Measurements from ENCODE around the gene MARVELD1. TPM values are rescaled to one million over a fixed set of nuclear protein-coding genes. Genes with fewer than 3 reads are reported as not detected.
"Not testable (repeated sequence)": the region's sequence is repeated elsewhere in the genome, so short reads cannot be mapped to it uniquely, and the experiment has no call there.

The MARVELD1 gene
- total RNA-seq, 4 donors from 2014 or later, result 5.6 to 24.6 (median 13.6) TPM

- DNase-seq, result peak; percentile 99
- no peaks in the 10 kb centered on the region for H3K27me3 ChIP-seq
- H3K36me3 ChIP-seq, result no peaks in the 10 kb centered on the region
- H3K27ac ChIP-seq, result peak within 1 kb of the TSS; percentile 90 to 93 (median 92)
- H3K9me3 ChIP-seq, result no peaks in the 10 kb centered on the region
- peak; percentile 99 for TF ChIP-seq POLR2A (IDR thresholded peaks at IDR 0.05)
- peak; percentile 94 for TF ChIP-seq EP300 (IDR thresholded peaks at IDR 0.05; ENCODE audit: low read depth)
- TF ChIP-seq CTCF (IDR thresholded peaks at IDR 0.05), result no peak
- peak; percentile 98 to 99 (median 99) for TF ChIP-seq POLR2AphosphoS5 (IDR thresholded peaks at IDR 0.05)
- H3K4me3 ChIP-seq, result peak within 1 kb of the TSS; percentile 51 to 65 (median 60)
- H3K4me1 ChIP-seq, result peaks cover 17 to 61% (median 50%) of the 10 kb centered on the region in 4 donors
- in situ Hi-C loops (cut with MboI; ENCODE audit: low pct_ligation_motif_present in 1 of 4, low pct_unique_long_range_greater_than_20kb in 1 of 4, low sequenced_read_pairs in 3 of 4), result loop anchor here in 1 of 4 donors (10.0 kb wide), 1 partner anchor 48 kb away; the partner anchor contains the start of gene ZFYVE27
- WGBS, 2 donors (ENCODE audit: low coverage in 1 of 2), result 2% methylated on average over 44 of the region's 78 CpGs; no CpG with 5 or more reads in 1 of the 2 donors
- intact Hi-C loops (cut with DNase I; ENCODE audit: low total_unique reads), result no loop called here
Measured at GRCh38 chr10:97686962-97687784, 26.4 kb upstream of the MARVELD1 start, which contains the start of gene AVPI1. TSS of gene AVPI1 (minus strand) at chr10:97687241. CDS start at chr10:97679905, 7,336 bp downstream.

- no peak for DNase-seq
- in situ Hi-C loops (cut with MboI; ENCODE audit: low pct_ligation_motif_present in 1 of 4, low pct_unique_long_range_greater_than_20kb in 1 of 4, low sequenced_read_pairs in 3 of 4), result loop anchor here in 1 of 4 donors (10.0 kb wide), 1 partner anchor 47 kb away; the partner anchor contains the start of gene ZFYVE27
Measured at GRCh38 chr10:97687785-97688781, 25.4 kb upstream of the MARVELD1 start.

GRCh38 chr10:97689559-97690020 lies 23.9 kb upstream of the MARVELD1 start:
- 80% methylated on average over 5 of the region's 5 CpGs; no CpG with 5 or more reads in 1 of the 2 donors for WGBS, 2 donors (ENCODE audit: low coverage in 1 of 2)
- peak overlapping the region; percentile 5 to 92 (median 90) for H3K27ac ChIP-seq
- peaks cover 6 to 37% (median 26%) of the 10 kb centered on the region in 4 donors for H3K4me1 ChIP-seq
- DNase-seq, result no peak
- in situ Hi-C loops (cut with MboI; ENCODE audit: low pct_ligation_motif_present in 1 of 4, low pct_unique_long_range_greater_than_20kb in 1 of 4, low sequenced_read_pairs in 3 of 4), result loop anchor here in 1 of 4 donors (10.0 kb wide), 1 partner anchor 45 kb away; the partner anchor contains the start of gene ZFYVE27
- TF ChIP-seq CTCF (IDR thresholded peaks at IDR 0.05) (no peak), POLR2AphosphoS5 (IDR thresholded peaks at IDR 0.05) (no peak), POLR2A (IDR thresholded peaks at IDR 0.05) (no peak), EP300 (IDR thresholded peaks at IDR 0.05; ENCODE audit: low read depth) (no peak)
- H3K4me3 ChIP-seq, result no peak overlapping the region
- intact Hi-C loops (cut with DNase I; ENCODE audit: low total_unique reads), result no loop called here
- H3K9me3 ChIP-seq, result no peaks in the 10 kb centered on the region
- H3K27me3 ChIP-seq, result no peaks in the 10 kb centered on the region
- H3K36me3 ChIP-seq, result no peaks in the 10 kb centered on the region

More at GRCh38 chr10:97687785-97688781, 25.4 kb upstream of the MARVELD1 start:
- peak in 1 of 3 donors; percentile 20 for TF ChIP-seq POLR2AphosphoS5 (IDR thresholded peaks at IDR 0.05)
- no peak for TF ChIP-seq POLR2A (IDR thresholded peaks at IDR 0.05)
- H3K27me3 ChIP-seq, result no peaks in the 10 kb centered on the region
- H3K4me1 ChIP-seq, result peaks cover 17 to 52% (median 41%) of the 10 kb centered on the region in 4 donors
- peak overlapping the region in 3 of 4 donors; percentile 51 to 65 (median 62) for H3K4me3 ChIP-seq
- no peaks in the 10 kb centered on the region for H3K36me3 ChIP-seq
- WGBS, 2 donors (ENCODE audit: low coverage in 1 of 2), result 44 to 45% methylated on average over 10 to 14 of the region's 14 CpGs
- intact Hi-C loops (cut with DNase I; ENCODE audit: low total_unique reads), result no loop called here
- peak overlapping the region; percentile 90 to 93 (median 92) for H3K27ac ChIP-seq
- no peaks in the 10 kb centered on the region for H3K9me3 ChIP-seq

GRCh38 chr10:97690133-97690532 lies 23.4 kb upstream of the MARVELD1 start:
- no peak for TF ChIP-seq POLR2A (IDR thresholded peaks at IDR 0.05)
- no peak for TF ChIP-seq CTCF (IDR thresholded peaks at IDR 0.05)
- TF ChIP-seq POLR2AphosphoS5 (IDR thresholded peaks at IDR 0.05), result no peak
- no peak for TF ChIP-seq EP300 (IDR thresholded peaks at IDR 0.05; ENCODE audit: low read depth)
- WGBS, 2 donors (ENCODE audit: low coverage in 1 of 2), result 68 to 85% methylated on average over 2 to 3 of the region's 3 CpGs
- no peak for DNase-seq
- Histone ChIP-seq H3K27ac (no peak overlapping the region), H3K9me3 (no peaks in the 10 kb centered on the region), H3K4me1 (peaks cover 6 to 31% (median 22%) of the 10 kb centered on the region in 4 donors), H3K36me3 (no peaks in the 10 kb centered on the region), H3K4me3 (no peak overlapping the region), H3K27me3 (no peaks in the 10 kb centered on the region)
- intact Hi-C loops (cut with DNase I; ENCODE audit: low total_unique reads) (no loop called here), in situ Hi-C loops (cut with MboI; ENCODE audit: low pct_ligation_motif_present in 1 of 4, low pct_unique_long_range_greater_than_20kb in 1 of 4, low sequenced_read_pairs in 3 of 4) (no loop called here)

- DNase-seq; H3K27me3 ChIP-seq; intact Hi-C loops (cut with DNase I; ENCODE audit: low total_unique reads); H3K9me3 ChIP-seq; H3K36me3 ChIP-seq; in situ Hi-C loops (cut with MboI; ENCODE audit: low pct_ligation_motif_present in 1 of 4, low pct_unique_long_range_greater_than_20kb in 1 of 4, low sequenced_read_pairs in 3 of 4); H3K4me3 ChIP-seq: not testable (repeated sequence)
- H3K4me1 ChIP-seq, result peaks cover 0 to 22% (median 15%) of the 10 kb centered on the region in 4 donors
- peak overlapping the region; percentile 57 to 77 (median 76) for H3K27ac ChIP-seq
- WGBS, 2 donors (ENCODE audit: low coverage in 1 of 2), result 60 to 80% methylated on average over 1 to 6 of the region's 11 CpGs
Measured at GRCh38 chr10:97698072-97698655, 15.4 kb upstream of the MARVELD1 start.
